MM.1S (cell line): ENCODE measurements around the gene SETBP1.

ENCODE experiments used
- EZH2 ChIP-seq: fragments of 300-600 bp; sonication (generic); optimal IDR thresholded peaks from 2 replicates; pipeline ENCODE3; 2017; ENCODE audit warnings: low read depth, mild to moderate bottlenecking, antibody characterized with exemption, low read length, mixed read lengths
- TF ChIP-seq, protein P1 (sequence below): fragments of 300-600 bp; sonication (generic); IDR thresholded peaks from 2 replicates; pipeline ENCODE4 v1.5.1; 2016; ENCODE audit warnings: antibody characterized with exemption, low read length, mixed read lengths

DNA sequence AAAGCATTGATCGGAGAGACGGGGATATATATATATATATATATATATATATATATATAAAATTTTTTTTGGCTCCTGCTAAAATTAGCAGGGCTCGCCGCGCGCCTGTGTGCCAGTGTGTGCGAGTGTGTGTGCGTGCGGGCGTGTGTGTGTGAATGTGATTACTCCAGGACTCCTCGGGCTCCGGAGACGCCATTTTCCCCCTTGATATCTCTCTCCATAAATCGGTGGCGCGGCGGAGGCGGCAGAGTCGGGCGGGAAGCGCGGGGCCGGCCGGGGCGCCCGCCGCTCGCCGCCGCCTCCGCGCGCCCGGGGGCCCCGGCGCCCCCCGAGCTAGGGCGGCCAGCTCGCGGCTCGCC lies 795 bp upstream of the SETBP1 start:
- no peak for TF ChIP-seq EZH2
- TF ChIP-seq, protein P1, sequence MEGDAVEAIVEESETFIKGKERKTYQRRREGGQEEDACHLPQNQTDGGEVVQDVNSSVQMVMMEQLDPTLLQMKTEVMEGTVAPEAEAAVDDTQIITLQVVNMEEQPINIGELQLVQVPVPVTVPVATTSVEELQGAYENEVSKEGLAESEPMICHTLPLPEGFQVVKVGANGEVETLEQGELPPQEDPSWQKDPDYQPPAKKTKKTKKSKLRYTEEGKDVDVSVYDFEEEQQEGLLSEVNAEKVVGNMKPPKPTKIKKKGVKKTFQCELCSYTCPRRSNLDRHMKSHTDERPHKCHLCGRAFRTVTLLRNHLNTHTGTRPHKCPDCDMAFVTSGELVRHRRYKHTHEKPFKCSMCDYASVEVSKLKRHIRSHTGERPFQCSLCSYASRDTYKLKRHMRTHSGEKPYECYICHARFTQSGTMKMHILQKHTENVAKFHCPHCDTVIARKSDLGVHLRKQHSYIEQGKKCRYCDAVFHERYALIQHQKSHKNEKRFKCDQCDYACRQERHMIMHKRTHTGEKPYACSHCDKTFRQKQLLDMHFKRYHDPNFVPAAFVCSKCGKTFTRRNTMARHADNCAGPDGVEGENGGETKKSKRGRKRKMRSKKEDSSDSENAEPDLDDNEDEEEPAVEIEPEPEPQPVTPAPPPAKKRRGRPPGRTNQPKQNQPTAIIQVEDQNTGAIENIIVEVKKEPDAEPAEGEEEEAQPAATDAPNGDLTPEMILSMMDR = no peak
